Stimulated activated CD4-positive, alpha-beta T cell treated with anti-CD3 and anti-CD28 coated beads, Interleukin-12 subunit alpha, Interleukin-12 subunit beta, amount 100 ng/mL, for 4 hours (primary cell): ENCODE results near the gene SMYD3.
"Not testable (repeated sequence)": the region's sequence is repeated elsewhere in the genome, so short reads cannot be mapped to it uniquely, and the experiment has no call there.

Experiments used
- DNase-seq: peaks from one replicate; pipeline ENCODE4 v3.0.0-alpha.2; 2020

SMYD3 gene

GRCh38 chr1:245773344-245773743 is 733.7 kb downstream of the SMYD3 start:
- DNase-seq: no peak

GRCh38 chr1:245772739-245773138 is 734.3 kb downstream of the SMYD3 start:
- DNase-seq: no peak

- DNase-seq: no peak
Observed at GRCh38 chr1:245772325-245772724, 734.8 kb downstream of the SMYD3 start.

GRCh38 chr1:245771511-245772281 is 735.4 kb downstream of the SMYD3 start:
- DNase-seq: no peak

GRCh38 chr1:245770156-245770555 is 736.9 kb downstream of the SMYD3 start:
- DNase-seq: no peak

- no peak for DNase-seq
Observed at GRCh38 chr1:245768596-245768995, 738.5 kb downstream of the SMYD3 start.

- DNase-seq: no peak
Observed at GRCh38 chr1:245765230-245766000, 741.7 kb downstream of the SMYD3 start.

- no peak for DNase-seq
Observed at GRCh38 chr1:245763873-245764331, 743.2 kb downstream of the SMYD3 start.

GRCh38 chr1:245762396-245762910 is 744.6 kb downstream of the SMYD3 start:
- DNase-seq: no peak

GRCh38 chr1:245760301-245760700 is 746.8 kb downstream of the SMYD3 start:
- DNase-seq: no peak

- DNase-seq: no peak
Observed at GRCh38 chr1:245754463-245754961, 752.6 kb downstream of the SMYD3 start.

- no peak for DNase-seq
Observed at GRCh38 chr1:245753807-245754206, 753.3 kb downstream of the SMYD3 start.

GRCh38 chr1:245752561-245752960 is 754.5 kb downstream of the SMYD3 start:
- no peak for DNase-seq

GRCh38 chr1:245751726-245752470 is 755.2 kb downstream of the SMYD3 start:
- no peak for DNase-seq

GRCh38 chr1:245751116-245751515 is 756.0 kb downstream of the SMYD3 start:
- no peak for DNase-seq

GRCh38 chr1:245750261-245750660 is 756.8 kb downstream of the SMYD3 start:
- DNase-seq: no peak

GRCh38 chr1:245749053-245749452 is 758.0 kb downstream of the SMYD3 start:
- no peak for DNase-seq

- no peak for DNase-seq
Observed at GRCh38 chr1:245748646-245749045, 758.4 kb downstream of the SMYD3 start.

- DNase-seq: no peak
Observed at GRCh38 chr1:245748240-245748639, 758.8 kb downstream of the SMYD3 start.

- DNase-seq: no peak
Observed at GRCh38 chr1:245742896-245743295, 764.2 kb downstream of the SMYD3 start.

- DNase-seq: not testable (repeated sequence)
Observed at GRCh38 chr1:245740336-245740735, 766.7 kb downstream of the SMYD3 start.

- no peak for DNase-seq
Observed at GRCh38 chr1:245730801-245731200, 776.3 kb downstream of the SMYD3 start.

GRCh38 chr1:245728035-245728434 is 779.0 kb downstream of the SMYD3 start:
- not testable (repeated sequence) for DNase-seq
